Astrocyte (in vitro differentiated cells and primary cell): ENCODE data around the gene SORBS2. TPM values are rescaled to one million over a fixed set of nuclear protein-coding genes. Genes with fewer than 3 reads are reported as not detected.
A peak's percentile ranks its signal among the peaks of the same experiment; 100 is the strongest.

ENCODE experiments used
- DNase-seq: peaks from one replicate; pipeline ENCODE4 v3.0.0-alpha.2; 2010; ENCODE audit warnings: low read depth
- FAIRE-seq: peaks from 2 replicates; lab custom pipeline; 2011; peaks lifted over from hg19 to GRCh38; lab: Jason Lieb, UNC
- H2AFZ ChIP-seq: 2 replicates; pipeline ENCODE4 v1.6.0; 2012; ENCODE audit warnings: low read depth, low read length, inconsistent platforms
- H3K27ac ChIP-seq: 2 replicates; pipeline ENCODE4 v1.5.1; 2011; ENCODE audit warnings: low read depth, low read length, inconsistent platforms
- H3K27me3 ChIP-seq: 2 replicates; pipeline ENCODE4 v1.6.0; 2011; ENCODE audit warnings: low read length, inconsistent platforms; ENCODE audit not compliant: insufficient read depth
- H3K36me3 ChIP-seq: 2 replicates; pipeline ENCODE4 v1.5.1; 2011; ENCODE audit warnings: low read length, inconsistent platforms; ENCODE audit not compliant: insufficient read depth
- H3K4me1 ChIP-seq: 2 replicates; pipeline ENCODE4 v1.5.1; 2011; ENCODE audit warnings: low read length, inconsistent platforms; ENCODE audit not compliant: insufficient read depth
- H3K4me2 ChIP-seq: 2 replicates; pipeline ENCODE4 v1.6.0; 2012; ENCODE audit warnings: low read length, inconsistent platforms
- H3K4me3 ChIP-seq: 2 replicates; pipeline ENCODE4 v1.5.1; 2011; ENCODE audit warnings: low read depth, mild to moderate bottlenecking, low read length, inconsistent platforms; ENCODE audit not compliant: insufficient read depth
- H3K79me2 ChIP-seq: 2 replicates; pipeline ENCODE4 v1.6.0; 2012; ENCODE audit warnings: mild to moderate bottlenecking, low read length, inconsistent platforms; ENCODE audit not compliant: insufficient read depth
- H3K9ac ChIP-seq: 2 replicates; pipeline ENCODE4 v1.6.0; 2012; ENCODE audit warnings: mild to moderate bottlenecking, low read length, inconsistent platforms
- H3K9me3 ChIP-seq: 2 replicates; pipeline ENCODE4 v1.5.1; 2012; ENCODE audit warnings: low read depth, mild to moderate bottlenecking, low read length, inconsistent platforms; ENCODE audit not compliant: insufficient read depth
- H4K20me1 ChIP-seq: 2 replicates; pipeline ENCODE4 v1.6.0; 2012; ENCODE audit warnings: low read length, inconsistent platforms; ENCODE audit not compliant: insufficient read depth
- H3K27ac Mint-ChIP-seq: one replicate; pipeline ENCODE4 v1.8.0; 2021; ENCODE audit warnings: mild to moderate bottlenecking, mixed read lengths; ENCODE audit not compliant: unreplicated experiment
- H3K27me3 Mint-ChIP-seq: one replicate; pipeline ENCODE4 v1.8.0; 2021; ENCODE audit warnings: low read depth, mixed read lengths; ENCODE audit not compliant: unreplicated experiment
- H3K36me3 Mint-ChIP-seq: one replicate; pipeline ENCODE4 v1.8.0; 2021; ENCODE audit warnings: low read depth, mixed read lengths; ENCODE audit not compliant: unreplicated experiment
- H3K4me1 Mint-ChIP-seq: one replicate; pipeline ENCODE4 v1.8.0; 2021; ENCODE audit warnings: low read depth, mixed read lengths; ENCODE audit not compliant: unreplicated experiment
- H3K4me3 Mint-ChIP-seq: one replicate; pipeline ENCODE4 v1.8.0; 2021; ENCODE audit warnings: mild to moderate bottlenecking, moderate library complexity, mixed read lengths; ENCODE audit not compliant: unreplicated experiment
- H3K9me3 Mint-ChIP-seq: one replicate; pipeline ENCODE4 v1.8.0; 2021; ENCODE audit warnings: mild to moderate bottlenecking, mixed read lengths; ENCODE audit not compliant: unreplicated experiment
- CTCF ChIP-seq: IDR thresholded peaks from 2 replicates; pipeline ENCODE4 v1.5.1; 2011; ENCODE audit warnings: low read depth, mild to moderate bottlenecking, inconsistent platforms, low read length, moderate library complexity; ENCODE audit not compliant: insufficient read depth
- EZH2 ChIP-seq: IDR thresholded peaks from 2 replicates; pipeline ENCODE4 v1.6.1; 2012; ENCODE audit warnings: mild to moderate bottlenecking, low read length, inconsistent platforms; ENCODE audit not compliant: insufficient read depth
- total RNA-seq: library from RNA; stranded (reverse); gene quantifications from 2 replicates; pipeline ENCODE4 v1.2.1, GENCODE V29; 2021

The SORBS2 gene
- total RNA-seq, 1 donor from 2014 or later = 97.4 TPM

- H3K36me3 ChIP-seq = no peaks in the 10 kb centered on the region
- peak overlapping the region; percentile 84 for H3K27ac ChIP-seq
- no peaks in the 10 kb centered on the region for H3K9me3 ChIP-seq
- peak overlapping the region; percentile 69 for H3K9ac ChIP-seq
- no peaks in the 10 kb centered on the region for H4K20me1 ChIP-seq
- no peak overlapping the region for H3K4me3 ChIP-seq
- peaks cover 29% of the 10 kb centered on the region for H3K4me1 ChIP-seq
- Mint-ChIP-seq H3K36me3 (no peaks in the 10 kb centered on the region), H3K27ac (no peak overlapping the region), H3K27me3 (no peaks in the 10 kb centered on the region), H3K4me3 (no peak overlapping the region), H3K9me3 (peaks cover 2% of the 10 kb centered on the region), H3K4me1 (peaks cover 22% of the 10 kb centered on the region)
- FAIRE-seq (peak; percentile 26), DNase-seq (peak; percentile 31)
- no peaks in the 10 kb centered on the region for H3K27me3 ChIP-seq
- no peaks in the 10 kb centered on the region for H3K79me2 ChIP-seq
- H2AFZ ChIP-seq = peak overlapping the region; percentile 47
- TF ChIP-seq EZH2 (no peak), CTCF (no peak)
- H3K4me2 ChIP-seq = peak overlapping the region; percentile 69
These were observed 28.2 kb upstream of the SORBS2 start for GRCh38 chr4:185840201-185840600.

DNA sequence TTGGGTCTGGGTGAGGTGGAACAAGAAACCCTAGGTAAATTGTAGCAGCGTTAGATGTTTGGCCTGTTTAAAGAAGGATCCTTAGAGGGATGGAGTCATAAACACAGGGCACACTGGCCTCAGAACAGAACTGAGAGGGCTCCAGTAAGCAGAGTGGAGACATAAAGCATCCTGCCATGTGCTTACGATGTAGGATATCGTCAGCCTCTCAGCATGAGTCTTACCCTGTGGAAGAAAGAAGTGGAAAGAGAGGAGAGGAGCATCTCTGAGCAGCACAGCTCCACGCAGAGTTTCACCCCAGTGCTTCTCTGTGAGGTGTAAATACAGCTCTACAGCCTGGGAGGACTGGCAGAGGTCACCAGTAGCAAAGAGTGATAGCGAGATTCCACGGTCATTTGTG is 27.8 kb upstream of the SORBS2 start:
- Mint-ChIP-seq H3K27ac (no peak overlapping the region), H3K4me3 (no peak overlapping the region), H3K9me3 (peaks cover 2% of the 10 kb centered on the region), H3K4me1 (peaks cover 22% of the 10 kb centered on the region), H3K36me3 (peaks cover 2% of the 10 kb centered on the region), H3K27me3 (no peaks in the 10 kb centered on the region)
- H3K9ac ChIP-seq = peak overlapping the region; percentile 69
- FAIRE-seq (no peak), DNase-seq (no peak)
- peak overlapping the region; percentile 69 for H3K4me2 ChIP-seq
- H3K4me3 ChIP-seq = no peak overlapping the region
- TF ChIP-seq CTCF (no peak), EZH2 (no peak)
- no peaks in the 10 kb centered on the region for H3K27me3 ChIP-seq
- peak overlapping the region; percentile 47 for H2AFZ ChIP-seq
- no peaks in the 10 kb centered on the region for H3K9me3 ChIP-seq
- no peaks in the 10 kb centered on the region for H4K20me1 ChIP-seq
- peaks cover 29% of the 10 kb centered on the region for H3K4me1 ChIP-seq
- peak overlapping the region; percentile 84 for H3K27ac ChIP-seq
- no peaks in the 10 kb centered on the region for H3K79me2 ChIP-seq
- H3K36me3 ChIP-seq = no peaks in the 10 kb centered on the region

- Mint-ChIP-seq H3K27ac (no peak overlapping the region), H3K4me3 (no peak overlapping the region), H3K27me3 (no peaks in the 10 kb centered on the region), H3K36me3 (peaks cover 2% of the 10 kb centered on the region), H3K4me1 (peaks cover 20% of the 10 kb centered on the region), H3K9me3 (peaks cover 2% of the 10 kb centered on the region)
- Histone ChIP-seq H3K9me3 (no peaks in the 10 kb centered on the region), H3K9ac (peak overlapping the region; percentile 69), H3K36me3 (no peaks in the 10 kb centered on the region), H3K4me3 (peak overlapping the region; percentile 16), H3K4me1 (peaks cover 29% of the 10 kb centered on the region), H3K79me2 (no peaks in the 10 kb centered on the region), H3K27ac (peak overlapping the region; percentile 84), H3K4me2 (peak overlapping the region; percentile 69), H2AFZ (peak overlapping the region; percentile 47), H3K27me3 (no peaks in the 10 kb centered on the region), H4K20me1 (no peaks in the 10 kb centered on the region)
- TF ChIP-seq EZH2 (no peak), CTCF (no peak)
- DNase-seq = peak; percentile 97
- FAIRE-seq = peak; percentile 96
These were observed 27.3 kb upstream of the SORBS2 start for GRCh38 chr4:185839194-185839712.
